Mesodermal cell (in vitro differentiated cells): Measurements from ENCODE around the gene NFKBIE.

ENCODE experiments used
- H3K27ac ChIP-seq: 2 replicates; pipeline ENCODE4 v1.7.0; 2013; ENCODE audit warnings: mild to moderate bottlenecking, low read depth, low read length, moderate library complexity; ENCODE audit not compliant: severe bottlenecking
- H3K36me3 ChIP-seq: 2 replicates; pipeline ENCODE4 v1.7.1; 2013; ENCODE audit warnings: mild to moderate bottlenecking, low read length, moderate library complexity; ENCODE audit not compliant: control insufficient read depth, insufficient read depth
- H3K4me1 ChIP-seq: one replicate; pipeline ENCODE4 v1.7.1; 2013; ENCODE audit warnings: mild to moderate bottlenecking, low read length; ENCODE audit not compliant: insufficient read depth, control insufficient read depth, poor library complexity, severe bottlenecking
- H3K4me3 ChIP-seq: 2 replicates; pipeline ENCODE4 v1.7.0; 2013; ENCODE audit warnings: low read length, control low read depth, mild to moderate bottlenecking; ENCODE audit not compliant: insufficient read depth, poor library complexity, severe bottlenecking; ENCODE audit errors: extremely low read depth
- H3K9me3 ChIP-seq: 2 replicates; pipeline ENCODE4 v1.7.1; 2013; ENCODE audit warnings: mild to moderate bottlenecking, low read length, moderate library complexity; ENCODE audit not compliant: control insufficient read depth
- WGBS, 2 experiments: methylation state at CpG; one replicate each; pipeline ENCODE4 v1.1.5; 2013; ENCODE audit warnings: missing lambda C conversion rate in 2 of 2; ENCODE audit not compliant: insufficient coverage in 2 of 2; 5-methylcytosine and 5-hydroxymethylcytosine counted together

NFKBIE gene

GRCh38 chr6:44278774-44279697 is 13.7 kb upstream of the NFKBIE start:
- H3K9me3 ChIP-seq, result no peaks in the 10 kb centered on the region
- no peak overlapping the region for H3K4me3 ChIP-seq
- no peaks in the 10 kb centered on the region for H3K36me3 ChIP-seq
- no peak overlapping the region for H3K27ac ChIP-seq
- H3K4me1 ChIP-seq, result no peaks in the 10 kb centered on the region
- 65 to 73% methylated on average over 5 to 6 of the region's 9 CpGs for WGBS, 2 experiments

DNA sequence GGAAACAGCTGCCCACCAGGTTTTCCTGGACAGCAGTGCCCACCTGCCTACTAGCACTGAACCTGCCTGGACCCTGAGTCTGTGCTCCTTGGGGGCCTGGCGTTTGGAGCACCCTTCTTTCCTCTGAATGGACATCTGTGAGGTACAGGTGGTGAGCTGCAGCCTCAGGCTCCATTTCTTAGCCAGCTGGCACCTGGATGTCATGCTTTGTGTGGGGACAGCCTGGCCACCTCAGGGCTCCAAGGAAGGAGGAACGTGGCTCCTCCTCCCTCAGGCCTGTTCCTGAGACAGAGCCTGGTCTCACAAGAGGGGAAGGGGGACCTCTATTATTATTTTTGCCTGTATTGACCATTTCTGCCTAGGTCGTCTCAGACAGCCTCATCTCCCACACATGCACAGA is 13.0 kb upstream of the NFKBIE start:
- no peaks in the 10 kb centered on the region for H3K36me3 ChIP-seq
- H3K9me3 ChIP-seq, result no peaks in the 10 kb centered on the region
- H3K4me1 ChIP-seq, result no peaks in the 10 kb centered on the region
- 0 to 20% methylated on average over 1 of the region's 3 CpGs for whole genome bisulfite sequencing, 2 experiments
- no peak overlapping the region for H3K4me3 ChIP-seq
- no peak overlapping the region for H3K27ac ChIP-seq

- H3K36me3 ChIP-seq, result no peaks in the 10 kb centered on the region
- no peak overlapping the region for H3K27ac ChIP-seq
- no peaks in the 10 kb centered on the region for H3K4me1 ChIP-seq
- no peaks in the 10 kb centered on the region for H3K9me3 ChIP-seq
- H3K4me3 ChIP-seq, result no peak overlapping the region
- 80 to 84% methylated on average over 6 to 7 of the region's 7 CpGs for WGBS, 2 experiments
Observed at GRCh38 chr6:44277763-44278162, 12.4 kb upstream of the NFKBIE start.

DNA sequence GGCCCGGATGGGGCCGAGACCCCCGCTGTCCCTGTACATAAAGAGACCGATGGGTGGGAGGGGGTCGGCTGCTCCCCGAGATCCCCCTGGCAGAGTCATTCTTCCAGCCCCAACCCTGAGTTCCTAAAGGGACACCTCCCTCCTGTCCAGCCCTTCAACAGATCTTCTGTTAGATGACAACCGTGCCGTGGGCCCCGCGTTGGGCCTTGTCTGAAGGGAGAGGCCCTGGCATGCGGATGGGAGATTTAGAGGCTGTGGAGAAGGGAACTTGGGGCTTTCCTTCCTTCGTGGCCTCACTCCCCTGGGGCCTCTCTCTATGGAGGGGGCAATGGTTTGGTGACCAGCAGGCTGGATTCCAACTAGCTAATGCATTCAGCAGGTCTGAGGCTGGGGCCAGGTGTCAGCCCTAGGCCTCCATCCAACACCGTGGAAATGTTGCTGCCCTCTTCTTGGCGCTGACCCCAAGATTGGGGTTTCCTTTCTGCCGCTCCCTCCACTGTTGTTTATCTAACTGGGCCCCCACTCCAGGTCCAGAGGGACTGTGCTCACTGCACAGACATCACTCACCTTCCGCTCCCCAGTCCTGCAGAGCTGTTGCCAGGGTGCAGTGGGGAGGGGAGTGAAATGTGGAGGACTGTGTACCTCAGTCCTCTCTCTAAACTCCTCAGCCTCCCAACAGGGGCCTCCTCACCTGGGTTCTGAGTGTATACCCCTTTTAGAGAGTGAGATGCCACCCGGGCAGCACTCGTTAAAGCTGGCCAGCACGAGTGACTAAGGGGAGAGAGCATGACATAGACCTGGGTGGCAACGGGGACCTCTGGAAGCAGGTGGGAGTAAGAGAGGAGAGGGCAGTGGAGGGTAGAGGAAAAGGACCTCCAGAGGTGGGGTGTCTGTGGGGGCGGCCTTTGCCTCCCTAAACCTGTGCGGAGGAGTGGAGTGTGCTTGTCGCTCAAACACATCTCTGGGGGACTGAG is 11.6 kb upstream of the NFKBIE start:
- Histone ChIP-seq H3K36me3 (no peaks in the 10 kb centered on the region), H3K9me3 (no peaks in the 10 kb centered on the region), H3K4me1 (no peaks in the 10 kb centered on the region), H3K27ac (no peak overlapping the region), H3K4me3 (no peak overlapping the region)
- WGBS, 2 experiments, result 90% methylated on average over 13 to 21 of the region's 23 CpGs

- Histone ChIP-seq H3K9me3 (no peaks in the 10 kb centered on the region), H3K27ac (no peak overlapping the region), H3K4me3 (peak overlapping the region; percentile 14), H3K36me3 (no peaks in the 10 kb centered on the region), H3K4me1 (no peaks in the 10 kb centered on the region)
- 23 to 25% methylated on average over 75 to 87 of the region's 109 CpGs for WGBS, 2 experiments
Observed at GRCh38 chr6:44275749-44276648, 10.6 kb upstream of the NFKBIE start.

DNA sequence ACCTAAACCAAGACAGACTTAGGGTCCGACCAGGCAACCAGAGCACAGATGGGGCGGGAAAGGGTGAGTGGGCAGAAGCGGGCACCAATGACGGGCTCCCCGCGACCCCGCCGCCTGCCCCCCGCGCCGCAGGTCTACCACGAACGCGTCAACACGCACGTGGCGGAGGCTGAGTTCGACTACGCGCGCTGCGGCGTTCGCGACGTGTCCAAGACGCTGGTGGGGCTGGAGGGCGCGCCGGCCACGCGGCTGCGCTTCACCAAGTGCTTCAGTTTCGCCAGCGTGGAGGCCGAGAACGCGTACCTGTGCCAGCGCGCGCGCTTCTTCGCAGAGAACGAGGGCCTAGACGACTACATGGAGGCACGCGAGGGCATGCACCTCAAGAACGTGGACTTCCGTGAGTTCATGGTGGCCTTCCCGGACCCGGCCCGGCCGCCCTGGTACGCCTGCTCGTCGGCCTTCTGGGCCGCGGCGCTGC is 10.0 kb upstream of the NFKBIE start:
- 95 to 96% methylated on average over 52 to 59 of the region's 59 CpGs for WGBS, 2 experiments
- H3K4me1 ChIP-seq, result no peaks in the 10 kb centered on the region
- H3K4me3 ChIP-seq, result no peak overlapping the region
- H3K9me3 ChIP-seq, result no peaks in the 10 kb centered on the region
- no peak overlapping the region for H3K27ac ChIP-seq
- no peaks in the 10 kb centered on the region for H3K36me3 ChIP-seq

- no peak overlapping the region for H3K4me3 ChIP-seq
- peaks cover under 1% of the 10 kb centered on the region for H3K4me1 ChIP-seq
- H3K27ac ChIP-seq, result no peak overlapping the region
- WGBS, 2 experiments, result no CpG with 5 or more reads among the region's 1 CpG
- no peaks in the 10 kb centered on the region for H3K36me3 ChIP-seq
- no peaks in the 10 kb centered on the region for H3K9me3 ChIP-seq
Observed at GRCh38 chr6:44273617-44274016, 8.3 kb upstream of the NFKBIE start.

- Histone ChIP-seq H3K36me3 (no peaks in the 10 kb centered on the region), H3K4me1 (peaks cover 6% of the 10 kb centered on the region), H3K4me3 (no peak overlapping the region), H3K9me3 (no peaks in the 10 kb centered on the region), H3K27ac (no peak overlapping the region)
- WGBS, 2 experiments, result 85 to 92% methylated on average over 20 to 22 of the region's 23 CpGs
Observed at GRCh38 chr6:44272999-44273566, 7.7 kb upstream of the NFKBIE start.

DNA sequence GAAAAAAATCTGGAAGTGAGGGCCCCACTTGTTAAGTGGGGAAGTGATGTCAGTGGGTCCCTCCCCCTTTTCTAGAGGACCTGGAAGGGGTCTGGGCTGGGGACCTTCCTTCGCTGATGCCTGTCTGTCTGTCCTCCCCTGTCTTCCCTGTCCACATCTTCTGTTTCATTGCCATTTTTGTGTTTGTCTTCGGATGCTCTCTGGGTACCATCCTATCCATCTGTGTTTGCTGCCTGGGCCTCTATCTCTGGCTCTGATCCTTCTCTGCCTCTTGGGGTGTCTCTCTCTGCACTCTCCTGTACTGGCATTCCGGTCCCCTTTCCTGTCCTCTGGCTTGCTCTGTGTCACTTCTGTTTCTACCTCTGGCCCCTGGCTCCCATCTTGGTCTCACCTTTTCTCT is 7.2 kb upstream of the NFKBIE start:
- H3K4me1 ChIP-seq, result peaks cover 7% of the 10 kb centered on the region
- no peaks in the 10 kb centered on the region for H3K36me3 ChIP-seq
- no peak overlapping the region for H3K4me3 ChIP-seq
- 78 to 92% methylated on average over 3 of the region's 3 CpGs for WGBS, 2 experiments
- H3K27ac ChIP-seq, result no peak overlapping the region
- H3K9me3 ChIP-seq, result no peaks in the 10 kb centered on the region

DNA sequence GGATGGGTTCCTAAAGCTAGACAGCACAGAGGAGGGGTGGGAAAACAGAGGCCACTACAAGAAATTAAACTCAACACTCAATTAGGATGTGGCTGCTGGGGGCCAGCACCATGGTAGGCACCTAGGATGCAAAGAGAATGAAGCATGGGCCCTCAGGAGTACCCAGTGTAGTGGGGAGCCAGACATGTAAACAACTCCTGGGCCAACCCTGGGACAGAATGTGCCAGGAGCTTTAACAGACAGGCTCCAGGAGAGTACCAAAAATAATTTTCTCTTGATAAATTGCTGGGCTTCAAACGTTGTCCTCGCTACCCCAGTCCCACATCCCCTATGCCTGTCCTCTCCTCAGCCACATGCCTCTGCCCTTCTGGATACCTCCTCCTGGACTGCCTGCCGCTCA is 6.6 kb upstream of the NFKBIE start:
- WGBS, 2 experiments, result 40 to 86% methylated on average over 1 to 2 of the region's 3 CpGs
- no peak overlapping the region for H3K4me3 ChIP-seq
- H3K9me3 ChIP-seq, result no peaks in the 10 kb centered on the region
- no peaks in the 10 kb centered on the region for H3K36me3 ChIP-seq
- peaks cover 7% of the 10 kb centered on the region for H3K4me1 ChIP-seq
- no peak overlapping the region for H3K27ac ChIP-seq
